Activated CD8-positive, alpha-beta T cell treated with anti-CD3 and anti-CD28 coated beads, Interleukin-2, amount 10 ng/mL, durations not matched to agents 7 days and 5 days (primary cell): ENCODE measurements around the gene RNASE8. TPM values are rescaled to one million over a fixed set of nuclear protein-coding genes. Genes with fewer than 3 reads are reported as not detected.

Source experiments
- ATAC-seq: fragments of 150-1000 bp; cut with Tn5 transposase; one replicate; pipeline ENCODE4 v1.10.0; 2021; ENCODE audit warnings: moderate library complexity
- CTCF ChIA-PET: fragments of 350-600 bp; sonication (Branson Sonifier 250); formaldehyde crosslinking; loops from one replicate; lab custom pipeline; 2021; ENCODE audit warnings: antibody characterized with exemption; lab: Charles Lee
- POLR2A ChIA-PET: fragments of 350-600 bp; sonication (Branson Sonifier 250); formaldehyde crosslinking; loops from one replicate; lab custom pipeline; 2021; ENCODE audit warnings: antibody characterized with exemption; lab: Charles Lee
- DNase-seq: peaks from one replicate; pipeline ENCODE4 v3.0.0-alpha.2; 2020
- H3K27ac Mint-ChIP-seq: one replicate; pipeline ENCODE4 v1.8.0; 2021; ENCODE audit warnings: mild to moderate bottlenecking, mixed read lengths
- H3K27me3 Mint-ChIP-seq: one replicate; pipeline ENCODE4 v1.8.0; 2021; ENCODE audit warnings: low read depth, mixed read lengths
- H3K36me3 Mint-ChIP-seq: one replicate; pipeline ENCODE4 v1.8.0; 2021; ENCODE audit warnings: low read depth, mixed read lengths
- H3K4me1 Mint-ChIP-seq: one replicate; pipeline ENCODE4 v1.8.0; 2021; ENCODE audit warnings: low read depth, mixed read lengths
- H3K4me3 Mint-ChIP-seq: one replicate; pipeline ENCODE4 v1.8.0; 2021; ENCODE audit warnings: mild to moderate bottlenecking, mixed read lengths
- H3K9me3 Mint-ChIP-seq: one replicate; pipeline ENCODE4 v1.8.0; 2022; ENCODE audit warnings: mixed read lengths; ENCODE audit not compliant: insufficient read depth
- total RNA-seq, 2 experiments: library from RNA; stranded (reverse); gene quantifications; one replicate each; pipeline ENCODE4 v1.2.3, GENCODE V29; 2021

The RNASE8 gene
- total RNA-seq, 2 experiments from 2014 or later: not detected

- H3K4me1 Mint-ChIP-seq: peaks cover 12% of the 10 kb centered on the region
- no peak overlapping the region for H3K4me3 Mint-ChIP-seq
- ChIA-PET CTCF (interaction anchor here (0.7 to 2.4 kb wide), 6 partner anchors 19 to 83 kb away, joined by 3 to 8 read pairs (median 6); no protein-coding TSS in a partner anchor), POLR2A (no interaction called here)
- peaks cover 22% of the 10 kb centered on the region for H3K27me3 Mint-ChIP-seq
- no peaks in the 10 kb centered on the region for H3K36me3 Mint-ChIP-seq
- H3K27ac Mint-ChIP-seq: no peak overlapping the region
- H3K9me3 Mint-ChIP-seq: no peaks in the 10 kb centered on the region
- DNase-seq (no peak), ATAC-seq (no peak)
Observed at GRCh38 chr14:21020977-21021545, 36.6 kb upstream of the RNASE8 start.

GRCh38 chr14:21022686-21023085, 34.9 kb upstream of the RNASE8 start:
- CTCF ChIA-PET: interaction anchor here (1.2 to 3.1 kb wide), 3 partner anchors 8 to 82 kb away, joined by 3 to 22 read pairs (median 9); no protein-coding TSS in a partner anchor
- Mint-ChIP-seq H3K36me3 (no peaks in the 10 kb centered on the region), H3K4me3 (no peak overlapping the region), H3K9me3 (no peaks in the 10 kb centered on the region), H3K4me1 (peaks cover 12% of the 10 kb centered on the region), H3K27ac (no peak overlapping the region), H3K27me3 (peaks cover 30% of the 10 kb centered on the region)
- POLR2A ChIA-PET: no interaction called here
- DNase-seq (no peak), ATAC-seq (no peak)

- H3K9me3 Mint-ChIP-seq: no peaks in the 10 kb centered on the region
- peaks cover 30% of the 10 kb centered on the region for H3K27me3 Mint-ChIP-seq
- no peak for ATAC-seq
- CTCF ChIA-PET: interaction anchor here (1.2 to 3.1 kb wide), 4 partner anchors 9 to 81 kb away, joined by 3 to 22 read pairs (median 6); no protein-coding TSS in a partner anchor
- POLR2A ChIA-PET: no interaction called here
- no peak for DNase-seq
- peaks cover 12% of the 10 kb centered on the region for H3K4me1 Mint-ChIP-seq
- no peaks in the 10 kb centered on the region for H3K36me3 Mint-ChIP-seq
- H3K27ac Mint-ChIP-seq: no peak overlapping the region
- no peak overlapping the region for H3K4me3 Mint-ChIP-seq
Observed at GRCh38 chr14:21023174-21023573, 34.4 kb upstream of the RNASE8 start.

- H3K27ac Mint-ChIP-seq: peak overlapping the region; percentile 13
- peak overlapping the region; percentile 65 for H3K4me3 Mint-ChIP-seq
- ATAC-seq (no peak), DNase-seq (peak; percentile 31)
- POLR2A ChIA-PET: interaction anchor here (0.7 to 0.8 kb wide), 2 partner anchors 9 to 233 kb away, joined by 3 read pairs; no protein-coding TSS in a partner anchor
- peaks cover 12% of the 10 kb centered on the region for H3K4me1 Mint-ChIP-seq
- no peaks in the 10 kb centered on the region for H3K36me3 Mint-ChIP-seq
- no peaks in the 10 kb centered on the region for H3K9me3 Mint-ChIP-seq
- CTCF ChIA-PET: interaction anchor here (1.0 to 3.1 kb wide), 7 partner anchors 9 to 80 kb away, joined by 3 to 22 read pairs (median 4); no protein-coding TSS in a partner anchor
- peaks cover 30% of the 10 kb centered on the region for H3K27me3 Mint-ChIP-seq
Observed at GRCh38 chr14:21023817-21024584, 33.6 kb upstream of the RNASE8 start.

GRCh38 chr14:21024585-21025370, 32.8 kb upstream of the RNASE8 start, which contains the start of gene NDRG2:
NDRG2 (minus strand) TSS chr14:21025061; CDS start chr14:21023315, 1,746 bp downstream.
- ChIA-PET POLR2A (interaction anchor here (0.7 kb wide), 1 partner anchor 232 kb away, joined by 3 read pairs; no protein-coding TSS in a partner anchor), CTCF (interaction anchor here (1.0 to 3.1 kb wide), 5 partner anchors 10 to 80 kb away, joined by 3 to 22 read pairs (median 4); no protein-coding TSS in a partner anchor)
- peak; percentile 90 for ATAC-seq
- peaks cover 30% of the 10 kb centered on the region for H3K27me3 Mint-ChIP-seq
- peak within 1 kb of the TSS; percentile 13 for H3K27ac Mint-ChIP-seq
- no peaks in the 10 kb centered on the region for H3K36me3 Mint-ChIP-seq
- H3K9me3 Mint-ChIP-seq: no peaks in the 10 kb centered on the region
- peak within 1 kb of the TSS; percentile 72 for H3K4me3 Mint-ChIP-seq
- H3K4me1 Mint-ChIP-seq: peaks cover 12% of the 10 kb centered on the region
- peak; percentile 75 for DNase-seq

- H3K36me3 Mint-ChIP-seq: no peaks in the 10 kb centered on the region
- H3K4me3 Mint-ChIP-seq: peak overlapping the region; percentile 72
- DNase-seq: no peak
- H3K4me1 Mint-ChIP-seq: peaks cover 12% of the 10 kb centered on the region
- POLR2A ChIA-PET: no interaction called here
- ATAC-seq: no peak
- CTCF ChIA-PET: interaction anchor here (3.1 to 12.6 kb wide), 2 partner anchors 10 to 11 kb away, joined by 22 to 117 read pairs; no protein-coding TSS in a partner anchor
- no peak overlapping the region for H3K27ac Mint-ChIP-seq
- H3K27me3 Mint-ChIP-seq: peaks cover 30% of the 10 kb centered on the region
- no peaks in the 10 kb centered on the region for H3K9me3 Mint-ChIP-seq
Observed at GRCh38 chr14:21025371-21026273, 32.0 kb upstream of the RNASE8 start.

GRCh38 chr14:21026274-21026987, 31.2 kb upstream of the RNASE8 start:
- ATAC-seq (no peak), DNase-seq (no peak)
- Mint-ChIP-seq H3K4me3 (no peak overlapping the region), H3K36me3 (no peaks in the 10 kb centered on the region), H3K27ac (no peak overlapping the region), H3K27me3 (peaks cover 30% of the 10 kb centered on the region), H3K4me1 (peaks cover 12% of the 10 kb centered on the region), H3K9me3 (no peaks in the 10 kb centered on the region)
- ChIA-PET CTCF (interaction anchor here (0.7 to 12.6 kb wide), 2 partner anchors 11 to 66 kb away, joined by 3 to 117 read pairs; no protein-coding TSS in a partner anchor), POLR2A (no interaction called here)

GRCh38 chr14:21026988-21027315, 30.7 kb upstream of the RNASE8 start:
- peaks cover 30% of the 10 kb centered on the region for H3K27me3 Mint-ChIP-seq
- no peaks in the 10 kb centered on the region for H3K9me3 Mint-ChIP-seq
- DNase-seq: no peak
- H3K4me3 Mint-ChIP-seq: no peak overlapping the region
- ChIA-PET POLR2A (no interaction called here), CTCF (interaction anchor here (0.7 to 12.6 kb wide), 2 partner anchors 11 to 66 kb away, joined by 3 to 117 read pairs; no protein-coding TSS in a partner anchor)
- no peak overlapping the region for H3K27ac Mint-ChIP-seq
- no peak for ATAC-seq
- no peaks in the 10 kb centered on the region for H3K36me3 Mint-ChIP-seq
- peaks cover 12% of the 10 kb centered on the region for H3K4me1 Mint-ChIP-seq

- ATAC-seq (no peak), DNase-seq (no peak)
- POLR2A ChIA-PET: no interaction called here
- Mint-ChIP-seq H3K4me1 (peaks cover 3% of the 10 kb centered on the region), H3K9me3 (no peaks in the 10 kb centered on the region), H3K4me3 (no peak within 1 kb of the TSS), H3K36me3 (no peaks in the 10 kb centered on the region), H3K27ac (no peak within 1 kb of the TSS), H3K27me3 (peaks cover 20% of the 10 kb centered on the region)
- CTCF ChIA-PET: interaction anchor here (0.9 to 12.6 kb wide), 4 partner anchors 11 to 60 kb away, joined by 3 to 117 read pairs (median 8); no protein-coding TSS in a partner anchor
Observed at GRCh38 chr14:21029917-21030316, 27.7 kb upstream of the RNASE8 start, which contains the start of gene TPPP2. TPPP2 (plus strand) TSS chr14:21030217; CDS start chr14:21030582, 365 bp downstream.

- ChIA-PET POLR2A (no interaction called here), CTCF (interaction anchor here (1.5 to 12.6 kb wide), 3 partner anchors 10 to 59 kb away, joined by 3 to 117 read pairs (median 14); no protein-coding TSS in a partner anchor)
- Mint-ChIP-seq H3K4me1 (no peaks in the 10 kb centered on the region), H3K9me3 (no peaks in the 10 kb centered on the region), H3K36me3 (no peaks in the 10 kb centered on the region), H3K27ac (no peak overlapping the region), H3K27me3 (peaks cover 18% of the 10 kb centered on the region), H3K4me3 (no peak overlapping the region)
- DNase-seq (no peak), ATAC-seq (no peak)
Observed at GRCh38 chr14:21030531-21030930, 27.1 kb upstream of the RNASE8 start.
